SK-N-SH (cell line): ENCODE data around the gene SHANK1. TPM values are rescaled to one million over a fixed set of nuclear protein-coding genes. Genes with fewer than 3 reads are reported as not detected.

Experiments
- CTCF ChIA-PET: fragments of 300-600, 350-600 bp; formaldehyde crosslinking; extraction: SDS; loops from one replicate; lab custom pipeline; 2021; lab: Yijun Ruan, JAX
- POLR2A ChIA-PET: fragments of 350-600 bp; sonication (Branson Sonifier 250); formaldehyde crosslinking; extraction: SDS; loops from one replicate; lab custom pipeline; 2020; ENCODE audit warnings: antibody characterized with exemption, inconsistent platforms; lab: Yijun Ruan, JAX
- DNase-seq: peaks from one replicate; pipeline ENCODE4 v3.0.0; 2012
- H2AFZ ChIP-seq: fragments of 200-600 bp; sonication (generic); 2 replicates; pipeline ENCODE4 v1.8.1; 2016; ENCODE audit warnings: antibody characterized with exemption, mild to moderate bottlenecking, low read depth
- H3F3A ChIP-seq: fragments of 200-600 bp; sonication (generic); replicated peaks from 2 replicates; pipeline ENCODE3; 2016; ENCODE audit warnings: antibody characterized with exemption, mild to moderate bottlenecking; ENCODE audit not compliant: insufficient read depth
- H3K27ac ChIP-seq, 2 experiments: fragments of 200-500 bp in 1 of 2; fragments of 200-600 bp in 1 of 2; sonication (Bioruptor generic) in 1 of 2; sonication (generic), shearing (Covaris generic) in 1 of 2; 2 replicates each; pipeline versions ENCODE4 v1.5.1 to v1.6.1; 2014 to 2016; ENCODE audit warnings: low read depth in 2 of 2, inconsistent platforms in 1 of 2, low read length in 1 of 2, mild to moderate bottlenecking in 1 of 2, mixed read lengths in 1 of 2
- H3K27me3 ChIP-seq: fragments of 200-600 bp; sonication (generic), shearing (Covaris generic); 2 replicates; pipeline ENCODE4 v1.6.1; 2016; ENCODE audit warnings: mixed run types; ENCODE audit not compliant: insufficient read depth
- H3K36me3 ChIP-seq, 2 experiments: fragments of 200-500 bp in 1 of 2; fragments of 200-600 bp in 1 of 2; sonication (Bioruptor generic) in 1 of 2; sonication (generic) in 1 of 2; replicated peaks in 1 of 2; 2 replicates each; pipeline versions ENCODE3 to v1.5.1; 2014 to 2016; ENCODE audit warnings: low read length in 1 of 2, mild to moderate bottlenecking in 1 of 2; ENCODE audit not compliant: insufficient read depth in 2 of 2, control insufficient read depth in 1 of 2
- H3K4me1 ChIP-seq, 2 experiments: fragments of 200-500 bp in 1 of 2; fragments of 200-600 bp in 1 of 2; sonication (Bioruptor generic) in 1 of 2; sonication (generic), shearing (Covaris generic) in 1 of 2; 2 replicates each; pipeline versions ENCODE4 v1.5.1 to v1.6.1; 2014 to 2016; ENCODE audit warnings: low read depth in 1 of 2, low read length in 1 of 2, mixed run types in 1 of 2; ENCODE audit not compliant: insufficient read depth in 2 of 2, control insufficient read depth in 1 of 2
- H3K4me2 ChIP-seq: fragments of 200-600 bp; sonication (generic), shearing (Covaris generic); 2 replicates; pipeline ENCODE4 v1.6.1; 2017; ENCODE audit warnings: mixed run types
- H3K4me3 ChIP-seq, 2 experiments: fragments of 200-500 bp in 1 of 2; fragments of 200-600 bp in 1 of 2; sonication (Bioruptor generic) in 1 of 2; sonication (generic), shearing (Covaris generic) in 1 of 2; 2 replicates each; pipeline versions ENCODE4 v1.5.1 to v1.8.1; 2014 to 2016; ENCODE audit warnings: low read depth in 2 of 2, inconsistent platforms in 1 of 2, low read length in 1 of 2, mild to moderate bottlenecking in 1 of 2, mixed read lengths in 1 of 2, moderate library complexity in 1 of 2
- H3K79me2 ChIP-seq: fragments of 200-600 bp; sonication (generic); 2 replicates; pipeline ENCODE4 v1.8.1; 2017; ENCODE audit warnings: mild to moderate bottlenecking; ENCODE audit not compliant: insufficient read depth
- H3K9ac ChIP-seq: fragments of 200-600 bp; sonication (generic); 2 replicates; pipeline ENCODE4 v1.6.1; 2017; ENCODE audit warnings: mixed run types
- H3K9me2 ChIP-seq: fragments of 200-600 bp; sonication (generic); 2 replicates; pipeline ENCODE4 v1.6.1; 2017; ENCODE audit warnings: mixed run types
- H3K9me3 ChIP-seq: fragments of 200-600 bp; sonication (generic); 2 replicates; pipeline ENCODE4 v1.6.1; 2017; ENCODE audit warnings: mixed run types, mild to moderate bottlenecking, moderate library complexity
- H4K20me1 ChIP-seq: fragments of 200-600 bp; sonication (generic); 2 replicates; pipeline ENCODE4 v1.6.1; 2017; ENCODE audit warnings: mild to moderate bottlenecking, mixed run types; ENCODE audit not compliant: insufficient read depth
- CTCF ChIP-seq: fragments of 200-600 bp; sonication (generic); IDR thresholded peaks from 2 replicates; pipeline ENCODE4 v1.6.1; 2017; ENCODE audit warnings: antibody characterized with exemption, mild to moderate bottlenecking, moderate library complexity
- ELF1 ChIP-seq: IDR thresholded peaks from 2 replicates; pipeline ENCODE4 v1.4.0; 2012
- GABPA ChIP-seq: IDR thresholded peaks from 2 replicates; pipeline ENCODE4 v1.4.0; 2012; ENCODE audit warnings: low read depth, mild to moderate bottlenecking
- IRF3 ChIP-seq: fragments of 150-350 bp; IDR thresholded peaks from 2 replicates; pipeline ENCODE4 v1.6.1; 2016; ENCODE audit warnings: mild to moderate bottlenecking, low read depth, low read length
- PBX3 ChIP-seq: IDR thresholded peaks from 2 replicates; pipeline ENCODE4; 2012
- POLR2AphosphoS5 ChIP-seq: IDR thresholded peaks from 2 replicates; pipeline ENCODE4 v1.6.1; 2012; ENCODE audit warnings: low read depth, low read length
- RCOR1 ChIP-seq: fragments of 150-350 bp; IDR thresholded peaks from 2 replicates; pipeline ENCODE4 v1.6.1; 2017; ENCODE audit warnings: antibody characterized with exemption, low read length
- TCF12 ChIP-seq: IDR thresholded peaks from 2 replicates; pipeline ENCODE4 v1.4.0; 2012
- USF1 ChIP-seq: IDR thresholded peaks from 2 replicates; pipeline ENCODE4 v1.4.0; 2012; ENCODE audit warnings: low read depth, borderline replicate concordance
- WGBS: methylation state at CpG from one replicate; pipeline ENCODE4 v1.1.6; 2017; ENCODE audit warnings: low lambda C conversion rate; 5-methylcytosine and 5-hydroxymethylcytosine counted together
- polyA plus RNA-seq, 3 experiments: library from polyadenylated mRNA; depleted of rRNA; stranded (reverse); fragments of >200 nt; gene quantifications; 2 replicates each; pipeline ENCODE4 v1.2.3, GENCODE V29; 2012

SHANK1 gene
- polyA plus RNA-seq, 1 of the 3 experiments (the other 2 are of a cell fraction) = 0.28 TPM

- Histone ChIP-seq H3K27ac (no peak overlapping the region), H2AFZ (no peak overlapping the region), H3K9ac (no peak overlapping the region), H4K20me1 (no peaks in the 10 kb centered on the region), H3F3A (no peaks in the 10 kb centered on the region), H3K4me3 (no peak overlapping the region), H3K4me2 (no peak overlapping the region), H3K9me2 (no peaks in the 10 kb centered on the region), H3K36me3 (no peaks in the 10 kb centered on the region), H3K27me3 (no peaks in the 10 kb centered on the region), H3K4me1 (no peaks in the 10 kb centered on the region), H3K79me2 (no peaks in the 10 kb centered on the region), H3K9me3 (no peaks in the 10 kb centered on the region)
- 74% methylated on average over 21 of the region's 56 CpGs for WGBS
- CTCF ChIA-PET = interaction anchor here (1.0 kb wide), 1 partner anchor 117 kb away, joined by 3 read pairs; no protein-coding TSS in a partner anchor
- TF ChIP-seq RCOR1 (no peak), USF1 (no peak), POLR2AphosphoS5 (no peak)
- POLR2A ChIA-PET = no interaction called here
- DNase-seq = peak; percentile 36
Observed at GRCh38 chr19:50667177-50667758, 52.3 kb downstream of the SHANK1 start.

- DNase-seq = peak; percentile 34
- Histone ChIP-seq H3K9me2 (no peaks in the 10 kb centered on the region), H3K27ac (no peak overlapping the region), H3K4me2 (no peak overlapping the region), H3K9me3 (no peaks in the 10 kb centered on the region), H3K4me3 (no peak overlapping the region), H3K4me1 (no peaks in the 10 kb centered on the region), H3K79me2 (no peaks in the 10 kb centered on the region), H3K27me3 (no peaks in the 10 kb centered on the region), H4K20me1 (no peaks in the 10 kb centered on the region), H2AFZ (no peak overlapping the region), H3K9ac (no peak overlapping the region), H3K36me3 (no peaks in the 10 kb centered on the region), H3F3A (no peaks in the 10 kb centered on the region)
- CTCF ChIA-PET = no interaction called here
- POLR2A ChIA-PET = no interaction called here
- 80% methylated on average over 8 of the region's 47 CpGs for WGBS
- no peak for TF ChIP-seq PBX3
- TF ChIP-seq IRF3 = no peak
- TF ChIP-seq RCOR1 = no peak
- TF ChIP-seq TCF12 = no peak
- TF ChIP-seq GABPA = no peak
- TF ChIP-seq USF1 = no peak
- no peak for TF ChIP-seq ELF1
- TF ChIP-seq CTCF = no peak
Observed at GRCh38 chr19:50666346-50667176, 53.0 kb downstream of the SHANK1 start.
